ENCODE results near the gene TPGS2.
"Not testable (repeated sequence)": the region's sequence is repeated elsewhere in the genome, so short reads cannot be mapped to it uniquely, and the experiment has no call there.

Gene TPGS2

GRCh38 chr18:36828630-36829361 is at the start of gene TPGS2, which contains the start of gene KIAA1328:
TPGS2 (minus strand) TSS chr18:36829002; CDS start chr18:36828767, 235 bp downstream.
KIAA1328 (plus strand) TSS chr18:36829127; CDS start chr18:36829139, 12 bp downstream.
- peak; percentile 87 for DNase-seq

- DNase-seq, result not testable (repeated sequence)
Observed at GRCh38 chr18:36873826-36874225, 45.0 kb upstream of the TPGS2 start.

GRCh38 chr18:36872329-36872728 is 43.5 kb upstream of the TPGS2 start:
- no peak for DNase-seq

GRCh38 chr18:36871801-36872200 is 43.0 kb upstream of the TPGS2 start:
- DNase-seq, result no peak

- no peak for DNase-seq
Observed at GRCh38 chr18:36867056-36867455, 38.3 kb upstream of the TPGS2 start.

GRCh38 chr18:36862182-36862581 is 33.4 kb upstream of the TPGS2 start:
- DNase-seq, result no peak

GRCh38 chr18:36856815-36857214 is 28.0 kb upstream of the TPGS2 start:
- DNase-seq, result no peak

- no peak for DNase-seq
Observed at GRCh38 chr18:36851202-36851590, 22.4 kb upstream of the TPGS2 start.

- no peak for DNase-seq
Observed at GRCh38 chr18:36850527-36851201, 21.9 kb upstream of the TPGS2 start.

- DNase-seq, result no peak
Observed at GRCh38 chr18:36849288-36850006, 20.6 kb upstream of the TPGS2 start.

- DNase-seq, result no peak
Observed at GRCh38 chr18:36848609-36849008, 19.8 kb upstream of the TPGS2 start.

GRCh38 chr18:36843784-36844183 is 15.0 kb upstream of the TPGS2 start:
- DNase-seq, result no peak

GRCh38 chr18:36843199-36843598 is 14.4 kb upstream of the TPGS2 start:
- no peak for DNase-seq

GRCh38 chr18:36839835-36840234 is 11.0 kb upstream of the TPGS2 start:
- DNase-seq, result no peak

- DNase-seq, result no peak
Observed at GRCh38 chr18:36835927-36836326, 7.1 kb upstream of the TPGS2 start.

- no peak for DNase-seq
Observed at GRCh38 chr18:36833120-36833519, 4.3 kb upstream of the TPGS2 start.

- DNase-seq, result no peak
Observed at GRCh38 chr18:36831139-36831538, 2.3 kb upstream of the TPGS2 start.

- DNase-seq, result peak; percentile 33
Observed at GRCh38 chr18:36830158-36830495, 1.3 kb upstream of the TPGS2 start.

GRCh38 chr18:36829362-36830157 is 758 bp upstream of the TPGS2 start:
- DNase-seq, result peak; percentile 33

- peak; percentile 67 for DNase-seq
Observed at GRCh38 chr18:36828157-36828629, 609 bp downstream of the TPGS2 start.

GRCh38 chr18:36826556-36826955 is 2.2 kb downstream of the TPGS2 start:
- no peak for DNase-seq

- no peak for DNase-seq
Observed at GRCh38 chr18:36825526-36825925, 3.3 kb downstream of the TPGS2 start.

- no peak for DNase-seq
Observed at GRCh38 chr18:36821681-36822080, 7.1 kb downstream of the TPGS2 start.

Measured in NCI-H1105 treated with DMSO at 0.1 percent for 48 hours (cell line).